Activated CD4-positive, alpha-beta T cell treated with anti-CD3 and anti-CD28 coated beads, Interleukin-2, amount 50 U/mL, for 24 hours (primary cell): ENCODE data around the gene ADISSP.
A peak's percentile ranks its signal among the peaks of the same experiment; 100 is the strongest.

Experiments used
- DNase-seq, 2 donors: peaks; one replicate each; pipeline ENCODE4 v3.0.0-alpha.2; 2020; ENCODE audit warnings: low read depth in 1 of 2, low spot score in 1 of 2

Gene ADISSP

DNA sequence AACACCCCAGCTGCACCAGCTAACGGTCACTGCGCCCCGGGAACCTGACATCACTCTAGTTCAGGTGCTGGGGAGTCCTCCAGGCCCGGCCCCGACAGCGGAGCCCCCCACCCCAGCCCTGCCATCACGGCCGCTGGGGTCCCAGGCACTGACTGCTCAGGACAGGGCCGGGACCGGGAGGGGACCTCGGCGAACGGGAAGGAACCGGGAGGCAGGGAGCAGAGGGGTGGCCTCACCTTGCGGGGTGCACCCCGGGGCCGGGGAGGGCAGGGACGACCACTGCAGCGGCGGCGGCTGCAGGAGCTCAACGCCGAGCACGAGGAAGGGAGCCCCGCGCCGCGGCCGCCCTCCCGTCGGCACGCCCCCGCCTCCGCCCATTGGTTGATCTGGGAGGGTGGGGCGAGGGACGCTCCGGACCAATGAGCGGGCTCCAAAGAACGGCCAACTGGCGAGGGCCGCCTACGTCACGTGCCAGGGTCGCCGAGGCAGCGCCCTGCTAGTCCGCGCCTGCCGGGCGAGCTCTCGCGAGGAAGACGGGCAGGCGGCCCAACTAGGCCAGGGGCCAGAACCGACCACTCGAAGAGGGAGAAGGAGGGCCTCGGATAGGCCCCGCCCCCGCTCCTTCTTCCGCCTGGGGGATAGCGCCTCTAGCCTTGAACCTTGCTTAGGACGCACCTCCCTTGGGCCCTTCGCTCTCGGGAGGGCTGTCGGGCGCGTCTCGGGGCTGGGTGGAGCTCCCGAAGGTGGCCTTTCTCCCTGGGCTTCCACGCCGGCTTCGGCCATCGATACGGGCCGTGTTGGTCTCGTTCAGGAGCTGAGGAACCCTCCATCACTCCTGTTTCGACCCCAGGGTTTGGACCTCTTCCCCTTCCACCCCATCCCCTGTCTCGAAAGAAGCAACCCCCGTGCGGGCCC lies at the start of gene ADISSP:
ADISSP (minus strand) TSS at position 327 of the 915 bp plus-strand sequence. CDS start 7,653 bp downstream, outside the sequence.
- DNase-seq = peak; percentile 86 to 96

DNA sequence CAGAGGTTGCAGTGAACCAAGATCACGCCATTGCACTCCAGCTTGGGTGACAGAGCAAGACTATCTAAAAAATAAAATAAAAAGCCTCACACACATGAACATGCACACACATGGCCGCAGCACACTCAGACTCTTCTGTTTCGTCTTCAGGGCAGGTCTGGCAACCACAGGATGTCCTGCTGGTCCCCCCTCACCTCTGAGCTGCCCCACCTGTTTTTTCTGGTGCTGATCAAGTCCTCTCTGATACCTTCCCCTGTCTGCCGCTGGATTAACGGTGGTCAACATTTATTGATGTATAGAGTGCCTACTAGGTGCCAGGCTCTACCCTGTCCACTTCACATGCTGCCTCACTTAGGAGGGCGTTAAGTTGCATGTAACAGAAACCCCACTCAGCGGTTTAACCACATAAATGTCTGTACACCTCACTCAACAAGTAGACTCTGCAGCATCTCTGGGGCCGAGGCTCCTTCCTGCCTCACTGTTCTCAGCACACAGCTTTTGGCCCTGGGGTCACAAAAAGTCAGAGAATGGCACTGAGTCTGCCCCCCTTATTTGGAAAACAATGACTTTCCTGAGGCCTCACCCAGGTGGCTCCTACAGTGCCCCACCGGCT lies 48.3 kb upstream of the ADISSP start:
- DNase-seq = no peak

GRCh38 chr20:3814928-3815495 lies 47.5 kb upstream of the ADISSP start:
- DNase-seq = no peak

GRCh38 chr20:3813848-3814581 lies 46.5 kb upstream of the ADISSP start:
- DNase-seq = no peak

- no peak for DNase-seq
These were observed 45.7 kb upstream of the ADISSP start for GRCh38 chr20:3812975-3813847.

DNA sequence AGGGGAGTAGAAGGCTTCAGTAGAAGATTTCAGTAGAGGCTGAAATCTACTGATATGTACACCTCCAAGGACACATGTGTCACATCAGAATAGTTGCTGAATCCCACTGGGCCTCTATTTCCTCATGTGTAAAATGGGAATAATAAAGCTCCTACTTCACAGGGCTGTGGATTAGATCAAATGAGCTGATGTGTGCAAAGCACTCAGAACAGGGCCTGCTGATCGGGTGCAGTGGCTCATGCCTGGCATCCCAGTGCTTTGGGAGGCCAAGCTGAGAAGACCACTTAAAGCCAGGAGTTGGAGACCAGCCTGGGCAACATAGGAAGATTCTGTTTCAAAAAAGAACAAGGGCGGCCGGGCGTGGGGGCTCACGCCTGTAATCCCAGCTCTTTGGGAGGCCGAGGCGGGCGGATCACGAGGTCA lies 44.7 kb upstream of the ADISSP start:
- no peak for DNase-seq

DNA sequence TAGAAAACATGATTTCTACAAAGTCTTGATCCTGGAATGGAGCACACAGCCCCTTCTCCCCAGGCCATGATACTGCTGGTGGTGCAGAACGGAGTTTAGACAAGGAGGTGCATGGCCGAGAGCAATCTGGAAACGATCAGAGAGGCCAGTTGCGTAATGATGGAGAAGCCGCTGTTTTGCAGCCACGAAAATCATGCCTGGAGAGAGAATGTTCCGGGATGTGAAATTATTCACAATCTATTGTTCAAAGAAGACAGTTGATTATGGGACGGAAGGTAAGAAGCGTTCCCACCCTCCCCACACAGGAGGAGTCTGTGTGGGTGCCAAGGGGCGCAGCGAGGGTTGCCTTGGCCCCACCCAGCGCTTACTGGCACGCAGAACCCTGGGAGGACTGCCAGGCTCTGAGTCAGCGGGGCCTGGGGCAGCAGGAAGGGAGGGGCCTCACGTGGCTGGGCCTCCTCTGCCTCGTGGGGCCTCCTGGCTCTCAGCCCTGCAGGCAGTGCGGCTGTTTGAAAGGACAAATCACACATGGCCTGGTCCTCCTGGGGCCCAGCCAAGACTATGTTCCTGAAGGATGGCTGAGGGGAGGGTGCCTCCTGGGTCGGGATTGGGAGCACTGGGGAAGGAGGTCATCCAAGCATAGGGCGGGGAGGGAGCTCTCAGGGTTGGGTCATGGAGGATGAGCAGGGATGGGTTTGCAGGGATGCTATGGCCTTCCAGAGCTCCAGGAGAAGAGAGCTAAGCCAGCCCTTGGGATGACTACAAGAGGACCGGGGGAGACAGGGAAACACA lies 44.1 kb upstream of the ADISSP start:
- DNase-seq = peak; percentile 76 to 88

- DNase-seq = no peak
These were observed 41.0 kb upstream of the ADISSP start for GRCh38 chr20:3808544-3808943.

DNA sequence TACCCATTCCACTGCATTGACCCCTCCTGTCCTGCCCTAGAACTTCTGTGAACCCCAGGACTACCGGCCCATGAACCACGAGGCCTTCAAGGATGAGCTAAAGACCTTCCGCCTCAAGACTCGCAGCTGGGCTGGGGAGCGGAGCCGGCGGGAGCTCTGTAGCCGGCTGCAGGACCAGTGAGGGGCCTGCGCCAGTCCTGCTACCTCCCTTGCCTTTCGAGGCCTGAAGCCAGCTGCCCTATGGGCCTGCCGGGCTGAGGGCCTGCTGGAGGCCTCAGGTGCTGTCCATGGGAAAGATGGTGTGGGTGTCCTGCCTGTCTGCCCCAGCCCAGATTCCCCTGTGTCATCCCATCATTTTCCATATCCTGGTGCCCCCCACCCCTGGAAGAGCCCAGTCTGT lies 37.2 kb upstream of the ADISSP start:
- no peak for DNase-seq

DNA sequence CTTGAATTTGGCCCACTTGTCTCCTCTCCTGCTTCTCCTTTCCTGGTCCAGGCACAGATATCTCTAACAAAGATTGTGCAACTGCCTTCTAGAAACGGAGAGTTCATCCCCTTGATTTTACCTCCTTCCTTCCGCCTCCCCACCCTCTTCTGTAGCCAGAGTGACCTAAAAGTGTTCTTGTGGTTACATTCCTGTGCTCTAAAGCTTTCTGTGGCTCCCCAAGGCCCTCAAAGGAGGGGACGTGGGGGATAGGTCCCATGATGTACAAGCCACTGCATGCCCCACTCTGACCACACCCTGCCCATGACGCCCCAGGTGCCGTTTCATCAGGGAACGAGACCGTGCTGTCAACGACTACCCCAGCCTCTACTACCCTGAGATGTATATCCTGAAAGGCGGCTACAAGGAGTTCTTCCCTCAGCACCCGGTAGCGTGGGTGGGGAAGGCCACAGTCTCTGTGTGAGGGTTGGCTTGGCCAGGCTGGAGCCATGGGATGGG lies 36.8 kb upstream of the ADISSP start:
- DNase-seq = no peak

- no peak for DNase-seq
These were observed 36.3 kb upstream of the ADISSP start for GRCh38 chr20:3803854-3804253.

DNA sequence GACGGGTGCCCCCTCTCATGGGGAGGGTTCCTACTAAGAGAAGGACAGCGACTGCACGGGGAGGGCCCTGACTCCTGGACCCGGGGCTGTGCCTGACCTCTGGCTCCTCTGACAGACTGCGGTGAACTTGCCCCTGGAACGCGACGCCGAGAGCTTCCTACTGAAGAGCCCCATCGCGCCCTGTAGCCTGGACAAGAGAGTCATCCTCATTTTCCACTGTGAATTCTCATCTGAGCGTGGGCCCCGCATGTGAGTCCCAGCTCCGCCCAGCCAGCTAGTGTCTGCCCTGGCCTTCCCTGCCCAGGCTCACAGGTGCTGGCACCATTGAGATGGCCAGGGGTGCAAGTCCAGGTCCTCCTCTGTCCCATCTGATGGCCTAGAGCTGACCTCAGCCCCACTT lies 35.7 kb upstream of the ADISSP start:
- no peak for DNase-seq

DNA sequence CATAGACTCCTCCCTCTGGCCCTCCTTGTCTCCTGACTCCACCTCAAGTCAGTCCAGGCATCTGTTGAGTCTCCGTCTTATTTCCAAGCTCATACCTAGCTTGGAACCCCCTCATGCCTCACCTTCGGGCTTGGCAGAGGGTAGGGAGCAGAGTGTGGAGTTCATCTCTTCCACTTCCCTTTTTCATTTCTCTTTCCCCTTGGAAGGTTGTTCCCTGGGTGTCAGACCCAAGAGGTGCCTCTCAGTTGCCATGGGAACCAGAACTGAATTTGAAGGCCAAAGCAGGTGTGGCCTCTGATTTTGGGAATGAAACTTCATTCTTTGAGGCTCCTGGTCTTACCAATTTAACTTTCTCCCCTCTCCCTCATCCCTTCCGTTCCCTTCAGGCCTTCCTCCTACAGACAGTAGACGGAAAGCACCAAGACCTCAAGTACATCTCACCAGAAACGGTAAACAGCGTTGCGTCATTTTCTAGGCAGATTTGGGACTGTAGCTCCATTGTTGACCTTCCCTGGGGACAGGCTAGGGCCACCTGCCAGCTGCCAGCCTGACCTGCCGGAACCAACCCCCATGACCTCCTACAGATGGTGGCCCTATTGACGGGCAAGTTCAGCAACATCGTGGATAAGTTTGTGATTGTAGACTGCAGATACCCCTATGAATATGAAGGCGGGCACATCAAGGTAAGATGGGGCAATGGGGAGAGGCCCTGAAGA lies 35.1 kb upstream of the ADISSP start:
- no peak for DNase-seq

GRCh38 chr20:3801846-3802245 lies 34.3 kb upstream of the ADISSP start:
- no peak for DNase-seq

GRCh38 chr20:3801299-3801698 lies 33.7 kb upstream of the ADISSP start:
- DNase-seq = no peak

DNA sequence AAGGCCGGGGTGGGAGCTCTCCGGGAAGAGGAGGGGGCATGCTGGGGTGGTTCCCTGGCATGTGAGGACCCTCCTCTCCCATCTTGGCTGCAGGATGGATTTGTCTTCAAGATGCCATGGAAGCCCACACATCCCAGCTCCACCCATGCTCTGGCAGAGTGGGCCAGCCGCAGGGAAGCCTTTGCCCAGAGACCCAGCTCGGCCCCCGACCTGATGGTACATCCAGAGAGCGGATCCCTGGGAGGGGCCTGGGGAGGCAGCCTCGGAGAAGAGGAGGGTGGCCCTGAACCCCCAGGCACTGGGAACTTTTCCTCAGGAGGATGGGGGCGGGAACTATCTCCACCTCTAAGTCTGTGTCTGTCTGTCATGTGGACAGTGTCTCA lies 33.3 kb upstream of the ADISSP start:
- DNase-seq = no peak

DNA sequence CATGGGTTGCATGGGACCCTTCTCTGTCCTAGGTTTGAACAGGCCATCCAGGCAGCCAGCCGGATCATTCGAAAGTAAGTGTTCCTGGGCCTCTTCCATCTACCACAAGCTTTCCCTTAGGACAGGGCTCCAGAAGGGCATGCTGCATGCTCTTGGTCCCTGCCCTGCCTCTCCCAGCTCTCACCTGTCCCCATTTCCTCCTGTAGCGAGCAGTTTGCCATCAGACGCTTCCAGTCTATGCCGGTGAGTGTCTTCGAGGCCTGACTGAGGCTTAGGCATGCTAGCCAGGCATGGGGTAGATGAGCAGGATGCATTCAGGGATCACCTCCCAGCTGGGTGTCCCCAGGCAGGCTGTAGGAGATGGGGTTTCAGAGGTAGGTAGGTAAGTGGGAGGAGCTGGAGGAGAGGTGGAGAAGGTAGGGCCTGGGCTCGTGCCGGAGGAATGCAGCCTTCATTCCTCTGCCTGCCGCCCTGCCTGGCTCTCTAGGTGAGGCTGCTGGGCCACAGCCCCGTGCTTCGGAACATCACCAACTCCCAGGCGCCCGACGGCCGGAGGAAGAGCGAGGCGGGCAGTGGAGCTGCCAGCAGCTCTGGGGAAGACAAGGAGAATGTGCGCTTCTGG lies 32.8 kb upstream of the ADISSP start:
- DNase-seq = no peak

DNA sequence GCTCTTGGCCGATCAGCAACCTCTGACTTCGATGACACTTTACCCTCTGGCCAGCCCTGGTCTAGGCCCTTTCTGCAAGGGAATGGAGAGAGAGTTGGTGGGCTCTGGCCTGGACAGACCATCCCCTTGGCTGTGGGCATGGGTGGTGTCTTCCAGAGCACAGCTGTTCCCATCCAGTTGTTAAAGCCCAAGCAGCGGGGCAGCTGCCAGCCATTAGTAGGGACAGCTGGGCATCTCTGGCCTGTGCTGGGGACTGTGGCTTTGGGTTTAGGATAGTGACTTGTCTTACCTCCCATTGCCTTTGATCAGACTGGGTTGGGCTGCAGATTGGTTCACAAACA lies 31.3 kb upstream of the ADISSP start:
- no peak for DNase-seq

- no peak for DNase-seq
These were observed 30.8 kb upstream of the ADISSP start for GRCh38 chr20:3798373-3798768.
